Erythroblast (primary cell): ENCODE measurements around the gene BTLA.
A peak's percentile ranks its signal among the peaks of the same experiment; 100 is the strongest.
"Not testable (repeated sequence)": the region's sequence is repeated elsewhere in the genome, so short reads cannot be mapped to it uniquely, and the experiment has no call there.

Experiments used
- DNase-seq, 2 experiments: peaks; one replicate each; lab custom pipeline; 2025; lab: John Stamatoyannopoulos, UW
- GATA1 ChIP-seq: IDR thresholded peaks from 2 replicates; pipeline ENCODE4 v1.6.1; 2011; ENCODE audit warnings: low read depth, mild to moderate bottlenecking, control low read depth, low read length, moderate library complexity
- POLR2A ChIP-seq: IDR thresholded peaks from 2 replicates; pipeline ENCODE4 v1.6.1; 2011; ENCODE audit warnings: mild to moderate bottlenecking, low read length

Gene BTLA

DNA sequence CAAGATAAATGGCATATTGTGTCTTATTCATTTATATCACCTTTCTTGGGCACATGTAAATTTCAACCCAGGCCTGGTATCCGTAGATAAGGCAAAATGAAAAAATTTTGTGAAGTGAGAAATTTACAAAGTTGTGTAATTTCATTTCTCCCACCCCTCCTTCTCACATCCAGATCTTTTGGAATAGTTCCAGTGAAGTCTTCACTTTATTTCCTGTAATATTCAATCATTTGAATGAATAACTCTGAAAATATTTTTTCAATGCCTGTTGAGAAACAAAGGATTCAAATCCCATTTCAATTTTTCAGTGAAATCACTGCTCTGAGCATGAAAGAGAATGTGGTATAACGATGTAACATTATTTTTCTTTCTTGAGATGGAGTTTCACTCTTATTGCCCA, 53.4 kb downstream of the BTLA start:
- TF ChIP-seq GATA1 (no peak), POLR2A (no peak)
- DNase-seq, result no peak

DNA sequence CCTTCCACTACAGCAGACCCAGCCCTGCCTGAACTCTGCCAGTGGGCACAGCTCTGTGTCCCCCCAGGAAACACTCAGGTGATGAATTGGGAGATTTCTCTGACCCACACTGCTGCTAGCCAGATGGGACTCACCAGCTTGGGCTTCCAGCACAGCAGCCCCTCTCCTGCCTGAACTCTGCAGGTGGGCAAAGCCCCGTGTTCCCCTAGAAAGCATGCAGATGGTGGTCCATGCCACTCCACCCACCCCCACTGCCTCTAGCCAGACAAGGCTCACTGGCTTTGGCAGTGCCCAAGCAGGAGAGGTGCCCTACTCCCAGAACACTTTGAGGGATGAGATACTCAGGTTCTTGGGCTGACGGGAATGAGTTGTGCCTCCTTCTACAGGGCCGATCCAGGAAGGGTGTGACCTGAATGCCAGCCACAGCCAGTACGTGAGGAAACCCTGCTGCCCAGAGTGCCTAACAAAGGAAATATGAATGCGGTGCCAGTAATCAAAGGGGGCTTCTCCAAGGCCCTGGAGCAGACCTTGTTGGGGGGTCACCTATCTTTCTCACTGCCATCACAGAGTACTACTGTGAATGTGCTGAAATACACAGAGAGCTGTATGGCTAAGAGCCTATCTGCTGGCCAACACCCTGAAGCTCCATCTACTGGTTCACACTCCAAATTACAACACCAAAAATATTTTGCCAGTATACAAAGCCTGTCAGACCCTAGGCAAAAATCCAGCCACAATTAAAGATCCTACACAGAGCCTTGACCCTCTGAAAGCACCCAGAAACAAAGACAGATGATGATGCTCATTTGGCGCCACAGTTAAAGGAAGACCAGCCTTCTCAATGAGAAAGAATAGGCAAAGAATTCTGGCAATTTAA, 61.9 kb downstream of the BTLA start:
- TF ChIP-seq POLR2A (no peak), GATA1 (no peak)
- peak; percentile 16 to 27 for DNase-seq

DNA sequence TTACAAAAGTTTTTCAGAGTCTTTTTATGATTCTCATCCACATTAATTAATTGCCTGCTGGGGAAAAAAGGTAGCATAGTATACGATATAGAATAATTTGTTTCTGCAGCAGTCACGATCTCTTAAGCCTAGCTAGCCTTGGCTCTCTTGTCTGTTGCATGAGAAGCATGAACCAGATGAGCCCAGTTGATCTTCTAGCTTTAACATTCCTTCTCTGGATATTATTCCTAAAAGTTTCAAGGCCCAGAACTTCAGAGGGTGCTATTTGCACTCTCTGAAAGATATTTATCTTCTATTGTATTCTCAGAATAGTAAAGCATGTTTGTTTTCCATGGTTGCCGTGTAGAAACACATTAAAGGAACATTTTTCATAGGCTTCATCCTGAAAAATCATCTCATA, 69.3 kb downstream of the BTLA start:
- TF ChIP-seq GATA1 (no peak), POLR2A (no peak)

DNA sequence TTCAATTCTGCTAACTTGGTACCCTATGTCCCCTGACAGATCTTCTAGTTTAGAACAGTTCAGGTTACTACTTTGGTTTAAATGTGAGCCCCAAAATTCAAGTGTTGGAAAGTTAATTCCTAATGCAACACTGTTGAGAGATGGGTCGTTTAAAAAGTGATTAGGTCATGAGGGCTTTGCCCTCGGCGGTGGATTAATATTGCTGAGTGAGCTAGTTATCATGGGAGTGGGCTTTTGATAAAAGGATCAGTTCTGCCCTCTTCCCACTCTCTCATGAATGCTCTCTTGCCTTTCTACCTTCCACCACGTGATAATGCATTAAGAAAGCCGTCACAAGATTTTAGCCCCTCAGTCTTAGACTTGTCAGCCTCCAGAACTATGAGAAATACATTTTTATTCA, 72.1 kb downstream of the BTLA start:
- DNase-seq, result no peak
- no peak for TF ChIP-seq GATA1
- TF ChIP-seq POLR2A, result no peak

More for the DNA sequence above, 69.3 kb downstream of the BTLA start:
- DNase-seq, result no peak

DNA sequence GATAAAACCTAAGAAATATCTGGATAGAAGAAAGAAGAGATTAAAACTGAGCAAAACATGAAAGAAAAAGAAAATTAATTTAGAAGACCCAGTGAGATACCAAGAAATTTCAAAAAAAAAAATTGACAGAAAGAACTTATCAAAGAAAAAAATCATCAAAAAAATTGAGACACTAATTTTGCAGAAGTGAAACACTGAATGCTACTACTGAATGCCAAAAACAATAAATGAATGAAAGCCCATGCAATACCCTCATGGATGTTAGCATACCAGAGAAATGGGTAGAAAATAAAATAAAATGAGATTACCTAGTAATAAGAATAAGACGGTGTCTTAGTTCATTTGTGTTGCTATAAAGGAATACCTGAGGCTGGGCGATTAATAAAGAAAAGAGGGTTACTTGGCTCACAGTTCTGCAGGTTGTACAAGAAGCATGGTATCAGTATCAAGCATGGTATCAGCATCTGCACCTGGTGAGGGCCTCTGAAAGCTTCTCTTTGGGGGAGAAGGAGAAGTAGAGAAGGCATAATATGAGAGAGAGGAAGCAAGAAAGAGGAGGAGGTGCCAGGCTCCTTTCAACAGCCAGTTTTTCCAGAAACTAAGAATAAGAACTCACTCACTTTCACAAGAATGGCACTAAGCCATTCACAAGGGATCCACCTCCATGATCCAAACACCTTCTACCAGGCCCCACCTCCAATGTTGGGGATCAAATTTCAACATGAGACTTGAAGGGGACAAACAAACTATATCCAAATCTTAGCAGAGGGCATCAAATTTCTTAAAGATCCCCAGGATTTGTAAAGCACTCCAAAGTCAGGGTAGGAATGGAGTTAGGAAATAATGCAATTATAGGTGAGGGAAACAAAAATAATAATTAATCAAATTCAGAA, 73.2 kb downstream of the BTLA start:
- TF ChIP-seq GATA1 (no peak), POLR2A (no peak)
- DNase-seq, result no peak

DNA sequence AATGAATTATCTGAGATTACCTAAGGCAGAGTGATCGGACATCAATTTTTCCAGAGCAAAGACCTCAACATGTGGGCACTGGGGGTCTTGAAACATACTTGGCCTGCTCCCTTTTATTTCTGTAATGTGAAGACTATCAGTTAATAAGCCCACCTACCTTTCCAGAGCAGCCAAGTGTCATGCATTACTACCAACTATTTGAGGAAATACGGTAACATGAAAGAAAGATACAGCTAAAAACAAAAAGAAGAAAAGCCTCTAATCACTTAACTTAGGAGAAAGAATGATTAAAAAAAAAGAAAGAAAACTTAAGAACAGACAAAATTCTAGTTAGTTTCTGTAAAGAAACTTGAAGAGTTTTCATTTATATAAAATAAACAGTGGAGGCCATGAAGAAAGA, 73.9 kb downstream of the BTLA start:
- no peak for TF ChIP-seq GATA1
- no peak for TF ChIP-seq POLR2A
- no peak for DNase-seq

DNA sequence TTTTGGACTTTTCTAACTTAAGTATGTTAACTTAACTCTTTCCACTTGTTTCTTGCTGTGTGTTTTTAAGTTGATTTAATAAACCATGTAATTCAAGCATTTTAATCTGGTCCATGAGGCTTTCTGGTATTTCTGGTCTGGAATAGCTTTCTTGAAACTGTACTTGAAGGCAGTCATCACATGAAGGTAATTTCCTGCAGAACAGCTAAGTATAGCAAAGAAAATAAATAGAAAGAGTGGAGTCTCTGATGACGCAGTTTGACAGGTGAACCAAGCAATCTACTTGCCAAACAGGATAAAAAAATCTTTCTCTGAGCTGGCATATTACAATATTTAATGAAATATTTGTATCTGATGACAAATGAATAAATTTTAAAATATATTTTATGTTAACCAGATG, 74.9 kb downstream of the BTLA start:
- TF ChIP-seq GATA1 (no peak), POLR2A (no peak)

DNA sequence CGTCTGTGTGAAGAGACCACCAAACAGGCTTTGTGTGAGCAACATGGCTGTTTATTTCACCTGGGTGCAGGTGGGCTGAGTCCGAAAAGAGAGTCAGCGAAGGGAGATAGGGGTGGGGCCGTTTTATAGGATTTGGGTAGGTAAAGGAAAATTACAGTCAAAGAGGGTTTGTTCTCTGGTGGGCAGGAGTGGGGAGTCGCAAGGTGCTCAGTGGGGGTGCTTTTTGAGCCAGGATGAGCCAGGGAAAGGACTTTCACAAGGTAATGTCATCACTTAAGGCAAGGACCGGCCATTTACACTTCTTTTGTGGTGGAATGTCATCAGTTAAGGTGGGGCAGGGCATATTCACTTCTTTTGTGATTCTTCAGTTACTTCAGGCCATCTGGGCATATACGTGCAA, 76.4 kb downstream of the BTLA start:
- not testable (repeated sequence) for DNase-seq

More for the DNA sequence above, 74.9 kb downstream of the BTLA start:
- no peak for DNase-seq

DNA sequence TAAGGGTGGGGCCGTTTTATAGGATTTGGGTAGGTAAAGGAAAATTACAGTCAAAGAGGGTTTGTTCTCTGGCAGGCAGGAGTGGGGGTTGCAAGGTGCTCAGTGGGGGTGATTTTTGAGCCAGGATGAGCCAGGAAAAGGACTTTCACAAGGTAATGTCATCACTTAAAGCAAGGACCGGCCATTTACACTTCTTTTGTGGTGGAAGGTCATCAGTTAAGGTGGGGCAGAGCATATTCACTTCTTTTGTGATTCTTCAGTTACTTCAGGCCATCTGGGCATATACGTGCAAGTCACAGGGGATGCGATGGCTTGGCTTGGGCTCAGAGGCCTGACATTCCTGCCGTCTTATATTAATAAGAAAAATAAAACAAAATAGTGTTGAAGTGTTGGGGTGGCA, 80.7 kb downstream of the BTLA start:
- DNase-seq, result not testable (repeated sequence)

DNA sequence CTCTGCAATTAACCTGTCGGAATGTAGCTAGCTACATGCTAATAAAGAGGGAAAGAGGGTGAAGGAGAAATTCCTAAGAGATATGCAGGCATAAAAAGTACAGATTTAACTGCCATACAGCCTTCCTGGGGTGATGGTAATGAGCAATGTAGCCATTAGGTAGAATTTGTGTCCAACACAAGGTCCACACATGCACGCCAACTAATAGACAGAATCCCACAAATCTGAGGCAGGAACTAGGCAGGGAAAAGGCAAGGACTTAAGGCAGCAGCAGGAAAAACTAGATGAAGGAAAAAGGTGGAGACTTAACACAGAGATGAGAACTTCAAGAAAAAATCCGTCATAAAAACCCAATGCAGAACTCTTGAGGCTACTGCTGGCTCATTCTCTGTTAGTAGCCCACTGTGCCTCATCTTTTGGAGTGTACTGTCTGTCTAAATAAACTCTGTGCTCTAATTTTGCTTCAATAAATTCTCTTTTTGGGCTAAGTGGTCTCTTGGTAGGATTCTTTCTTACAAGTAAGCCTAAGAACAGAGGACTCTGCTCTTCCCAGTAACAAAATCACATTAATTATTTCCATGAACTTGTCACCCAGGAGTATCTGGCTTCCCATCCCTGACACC, 81.5 kb downstream of the BTLA start:
- DNase-seq, result no peak
- TF ChIP-seq GATA1 (no peak), POLR2A (no peak)

DNA sequence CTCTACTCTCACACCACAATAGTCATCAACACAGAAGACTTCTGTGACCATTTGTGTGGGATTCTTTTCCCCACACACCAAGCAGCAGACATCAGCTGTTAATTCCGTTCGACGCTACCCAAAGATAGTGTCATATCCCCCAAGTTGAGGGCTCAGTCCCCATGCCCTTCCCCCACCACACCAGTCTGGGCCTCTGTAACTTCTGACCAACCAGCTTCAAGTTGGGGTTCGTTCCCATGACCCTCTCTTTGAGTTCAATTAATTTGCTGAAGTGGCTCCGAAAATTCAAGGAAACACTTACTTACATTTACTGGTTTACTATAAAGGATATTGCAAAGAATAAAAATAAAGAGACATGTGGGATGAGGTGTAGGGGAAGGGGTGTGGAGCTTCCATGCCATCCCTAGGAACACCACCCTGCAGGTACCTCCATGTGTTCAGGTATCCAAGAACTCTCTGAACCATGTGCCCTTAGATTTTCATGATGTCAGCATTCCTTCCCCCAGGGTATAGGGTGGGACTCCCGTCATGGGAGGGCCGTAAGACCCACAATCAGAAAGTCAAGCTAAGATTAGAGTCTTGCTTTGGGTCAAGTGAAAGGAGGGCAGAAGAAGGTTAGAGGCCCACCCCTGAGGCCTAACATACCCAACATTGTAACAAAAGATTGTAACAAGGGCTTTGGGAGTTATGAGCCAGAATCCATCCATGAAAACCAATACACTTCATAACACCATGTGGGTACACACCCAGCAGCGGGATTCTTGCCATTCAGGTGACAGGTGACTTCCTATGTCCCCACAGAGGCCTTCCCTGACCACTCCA, 82.7 kb downstream of the BTLA start:
- no peak for DNase-seq
- TF ChIP-seq POLR2A, result no peak
- TF ChIP-seq GATA1, result no peak

DNA sequence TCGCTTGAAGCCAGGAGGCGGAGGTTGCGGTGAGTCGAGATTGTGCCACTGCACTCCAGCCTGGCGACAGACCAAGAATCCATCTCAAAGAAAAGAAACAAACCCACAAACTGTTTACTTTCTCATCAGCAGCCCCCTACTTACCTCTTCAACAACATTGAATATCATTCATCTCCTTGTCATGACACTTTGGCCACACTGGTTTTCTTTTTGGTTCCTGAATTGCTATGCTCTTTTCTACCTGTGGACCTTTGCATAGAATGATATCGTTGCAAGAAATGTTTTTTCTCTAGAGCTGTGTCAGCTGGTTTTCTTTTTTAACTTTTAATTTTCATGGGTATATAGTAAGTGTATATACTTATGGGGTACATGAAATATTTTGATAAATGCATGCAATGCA, 83.9 kb downstream of the BTLA start:
- DNase-seq, result no peak
- no peak for TF ChIP-seq POLR2A
- no peak for TF ChIP-seq GATA1
